ENCODE measurements around the gene MYO1G.

The MYO1G gene

GRCh38 chr7:44981035-44981706 is 2.4 kb upstream of the MYO1G start:
- DNase-seq (ENCODE audit: low read depth in 2 of 2): no peak

GRCh38 chr7:44980393-44981034 is 1.7 kb upstream of the MYO1G start:
- DNase-seq (ENCODE audit: low read depth in 2 of 2): peak; percentile 78 to 86

- DNase-seq (ENCODE audit: low read depth in 2 of 2): no peak
These were observed 922 bp upstream of the MYO1G start for GRCh38 chr7:44979481-44980392.

GRCh38 chr7:44977959-44978335 is 868 bp downstream of the MYO1G start:
- no peak for DNase-seq (ENCODE audit: low read depth in 2 of 2)

- peak; percentile 77 to 80 for DNase-seq (ENCODE audit: low read depth in 2 of 2)
These were observed 1.4 kb downstream of the MYO1G start for GRCh38 chr7:44977304-44977958.

- DNase-seq (ENCODE audit: low read depth in 2 of 2): no peak
These were observed 2.0 kb downstream of the MYO1G start for GRCh38 chr7:44976746-44977196.

GRCh38 chr7:44976040-44976745 is 2.6 kb downstream of the MYO1G start:
- DNase-seq (ENCODE audit: low read depth in 2 of 2): no peak

GRCh38 chr7:44975331-44976039 is 3.3 kb downstream of the MYO1G start:
- no peak for DNase-seq (ENCODE audit: low read depth in 2 of 2)

GRCh38 chr7:44974549-44974948 is 4.3 kb downstream of the MYO1G start:
- DNase-seq (ENCODE audit: low read depth in 2 of 2): no peak

- DNase-seq (ENCODE audit: low read depth in 2 of 2): no peak
These were observed 5.0 kb downstream of the MYO1G start for GRCh38 chr7:44973610-44974401.

- no peak for DNase-seq (ENCODE audit: low read depth in 2 of 2)
These were observed 6.3 kb downstream of the MYO1G start for GRCh38 chr7:44972562-44972961.

GRCh38 chr7:44971902-44972441 is 6.8 kb downstream of the MYO1G start:
- DNase-seq (ENCODE audit: low read depth in 2 of 2): no peak

GRCh38 chr7:44971188-44971901 is 7.5 kb downstream of the MYO1G start:
- DNase-seq (ENCODE audit: low read depth in 2 of 2): no peak

- DNase-seq (ENCODE audit: low read depth in 2 of 2): no peak
These were observed 8.2 kb downstream of the MYO1G start for GRCh38 chr7:44970523-44971051.

GRCh38 chr7:44969701-44970522 is 8.9 kb downstream of the MYO1G start:
- DNase-seq (ENCODE audit: low read depth in 2 of 2): no peak

- no peak for DNase-seq (ENCODE audit: low read depth in 2 of 2)
These were observed 9.6 kb downstream of the MYO1G start for GRCh38 chr7:44969049-44969700.

Data from stimulated activated CD4-positive, alpha-beta T cell treated with anti-CD3 and anti-CD28 coated beads, Interleukin-15, amount 100 ng/mL, for 48 hours (primary cell).